Spleen (tissue), 7 donors: ENCODE data around the gene DCAF4.

Source experiments
- CTCF ChIP-seq, 11 experiments: fragments of 200-600 bp in 7 of 11; fragments of 450-650 bp in 4 of 11; sonication (generic) in 4 of 11; IDR thresholded peaks in 8 of 11; conservative IDR thresholded peaks in 3 of 11; 1 replicate in 7 of 11; 2 replicates in 4 of 11; pipeline versions ENCODE4 v1.4.0 to v1.8.0; 2016 to 2021; ENCODE audit warnings: antibody characterized with exemption in 11 of 11, inconsistent platforms in 4 of 11, mild to moderate bottlenecking in 1 of 11
- POLR2A ChIP-seq, 3 donors: fragments of 450-650 bp; IDR thresholded peaks; one replicate each; pipeline ENCODE4 v1.5.1; 2017; ENCODE audit warnings: antibody characterized with exemption in 3 of 3, mild to moderate bottlenecking in 1 of 3
- donor health status: DM: no; HTN: no; CAD: no; lungs with moderate emphysema.
- donor health status: DM: no; HTN: no; CAD: no.
- donor health status: DM: no; HTN: no; CAD: no.

GRCh38 chr14:72925815-72926291 lies 411 bp upstream of the DCAF4 start:
- no peak for TF ChIP-seq CTCF (IDR thresholded peaks at IDR 0.05 in 8 of 11, conservative IDR thresholded peaks at IDR 0.05 in 3 of 11)
- no peak for TF ChIP-seq POLR2A (IDR thresholded peaks at IDR 0.05)
